DND-41 (cell line): ENCODE measurements around the gene PHACTR1.

Experiments used
- ATAC-seq: fragments of 200-7000 bp; cut with Tn5 transposase; 3 replicates; pipeline ENCODE4 v1.9.1; 2021; ENCODE audit warnings: low read depth; ENCODE audit not compliant: insufficient read depth
- DNase-seq: peaks from one replicate; pipeline ENCODE4 v3.0.0-alpha.2; 2020
- H2AFZ ChIP-seq: 2 replicates; pipeline ENCODE4 v1.6.0; 2012; ENCODE audit warnings: low read depth, low read length
- H3K27ac ChIP-seq: 2 replicates; pipeline ENCODE4 v1.5.1; 2012; ENCODE audit warnings: low read length, inconsistent platforms
- H3K27me3 ChIP-seq: fragments of 200-600 bp; sonication (generic); 2 replicates; pipeline ENCODE4 v1.6.0; 2012; ENCODE audit warnings: low read length, mild to moderate bottlenecking, inconsistent platforms; ENCODE audit not compliant: insufficient read depth, poor library complexity
- H3K36me3 ChIP-seq: 2 replicates; pipeline ENCODE4 v1.5.1; 2012; ENCODE audit warnings: low read length, inconsistent platforms; ENCODE audit not compliant: insufficient read depth
- H3K4me1 ChIP-seq: 2 replicates; pipeline ENCODE4 v1.5.1; 2012; ENCODE audit warnings: mild to moderate bottlenecking, low read length; ENCODE audit not compliant: insufficient read depth
- H3K4me2 ChIP-seq: 2 replicates; pipeline ENCODE4 v1.6.0; 2012; ENCODE audit warnings: mild to moderate bottlenecking, moderate library complexity, low read length, inconsistent platforms; ENCODE audit not compliant: insufficient read depth
- H3K4me3 ChIP-seq, 2 experiments: fragments of 200-600 bp in 1 of 2; shearing (Covaris generic) in 1 of 2; 2 replicates each; pipeline ENCODE4 v1.5.1; 2012 to 2016; ENCODE audit warnings: inconsistent platforms in 2 of 2, low read length in 2 of 2, mild to moderate bottlenecking in 2 of 2, low read depth in 1 of 2, moderate library complexity in 1 of 2
- H3K79me2 ChIP-seq: 2 replicates; pipeline ENCODE4 v1.6.0; 2012; ENCODE audit warnings: low read length, inconsistent platforms; ENCODE audit not compliant: insufficient read depth
- H3K9ac ChIP-seq: 2 replicates; pipeline ENCODE4 v1.6.0; 2012; ENCODE audit warnings: low read depth, mild to moderate bottlenecking, inconsistent platforms, low read length, moderate library complexity
- H3K9me3 ChIP-seq: 2 replicates; pipeline ENCODE4 v1.5.1; 2012; ENCODE audit warnings: low read length, moderate library complexity, mild to moderate bottlenecking, inconsistent platforms; ENCODE audit not compliant: insufficient read depth, severe bottlenecking
- H4K20me1 ChIP-seq: 2 replicates; pipeline ENCODE4 v1.6.0; 2012; ENCODE audit warnings: low read length; ENCODE audit not compliant: insufficient read depth
- EZH2 ChIP-seq: IDR thresholded peaks from 3 replicates; pipeline ENCODE4 v1.6.1; 2012; ENCODE audit warnings: borderline replicate concordance, low read depth, mild to moderate bottlenecking, moderate library complexity, low read length, inconsistent platforms; ENCODE audit not compliant: severe bottlenecking
- TF ChIP-seq, protein P1 (sequence below): IDR thresholded peaks from 2 replicates; pipeline ENCODE4 v1.5.1; 2012; ENCODE audit warnings: borderline replicate concordance, low read length, moderate library complexity, mild to moderate bottlenecking; ENCODE audit not compliant: poor library complexity, severe bottlenecking; ENCODE audit errors: extremely low read depth

Gene PHACTR1

GRCh38 chr6:13079096-13079723, 362.6 kb downstream of the PHACTR1 start:
- H3K9me3 ChIP-seq: no peaks in the 10 kb centered on the region
- H3K4me3 ChIP-seq: no peak overlapping the region
- DNase-seq (no peak), ATAC-seq (no peak)
- TF ChIP-seq EZH2: no peak
- TF ChIP-seq, protein P1, sequence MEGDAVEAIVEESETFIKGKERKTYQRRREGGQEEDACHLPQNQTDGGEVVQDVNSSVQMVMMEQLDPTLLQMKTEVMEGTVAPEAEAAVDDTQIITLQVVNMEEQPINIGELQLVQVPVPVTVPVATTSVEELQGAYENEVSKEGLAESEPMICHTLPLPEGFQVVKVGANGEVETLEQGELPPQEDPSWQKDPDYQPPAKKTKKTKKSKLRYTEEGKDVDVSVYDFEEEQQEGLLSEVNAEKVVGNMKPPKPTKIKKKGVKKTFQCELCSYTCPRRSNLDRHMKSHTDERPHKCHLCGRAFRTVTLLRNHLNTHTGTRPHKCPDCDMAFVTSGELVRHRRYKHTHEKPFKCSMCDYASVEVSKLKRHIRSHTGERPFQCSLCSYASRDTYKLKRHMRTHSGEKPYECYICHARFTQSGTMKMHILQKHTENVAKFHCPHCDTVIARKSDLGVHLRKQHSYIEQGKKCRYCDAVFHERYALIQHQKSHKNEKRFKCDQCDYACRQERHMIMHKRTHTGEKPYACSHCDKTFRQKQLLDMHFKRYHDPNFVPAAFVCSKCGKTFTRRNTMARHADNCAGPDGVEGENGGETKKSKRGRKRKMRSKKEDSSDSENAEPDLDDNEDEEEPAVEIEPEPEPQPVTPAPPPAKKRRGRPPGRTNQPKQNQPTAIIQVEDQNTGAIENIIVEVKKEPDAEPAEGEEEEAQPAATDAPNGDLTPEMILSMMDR: no peak
- no peaks in the 10 kb centered on the region for H3K36me3 ChIP-seq
- H3K4me2 ChIP-seq: no peak overlapping the region
- no peaks in the 10 kb centered on the region for H3K4me1 ChIP-seq
- no peak overlapping the region for H2AFZ ChIP-seq
- H3K79me2 ChIP-seq: no peaks in the 10 kb centered on the region
- H4K20me1 ChIP-seq: no peaks in the 10 kb centered on the region
- H3K27ac ChIP-seq: no peak overlapping the region
- H3K9ac ChIP-seq: no peak overlapping the region
- H3K27me3 ChIP-seq: no peaks in the 10 kb centered on the region

DNA sequence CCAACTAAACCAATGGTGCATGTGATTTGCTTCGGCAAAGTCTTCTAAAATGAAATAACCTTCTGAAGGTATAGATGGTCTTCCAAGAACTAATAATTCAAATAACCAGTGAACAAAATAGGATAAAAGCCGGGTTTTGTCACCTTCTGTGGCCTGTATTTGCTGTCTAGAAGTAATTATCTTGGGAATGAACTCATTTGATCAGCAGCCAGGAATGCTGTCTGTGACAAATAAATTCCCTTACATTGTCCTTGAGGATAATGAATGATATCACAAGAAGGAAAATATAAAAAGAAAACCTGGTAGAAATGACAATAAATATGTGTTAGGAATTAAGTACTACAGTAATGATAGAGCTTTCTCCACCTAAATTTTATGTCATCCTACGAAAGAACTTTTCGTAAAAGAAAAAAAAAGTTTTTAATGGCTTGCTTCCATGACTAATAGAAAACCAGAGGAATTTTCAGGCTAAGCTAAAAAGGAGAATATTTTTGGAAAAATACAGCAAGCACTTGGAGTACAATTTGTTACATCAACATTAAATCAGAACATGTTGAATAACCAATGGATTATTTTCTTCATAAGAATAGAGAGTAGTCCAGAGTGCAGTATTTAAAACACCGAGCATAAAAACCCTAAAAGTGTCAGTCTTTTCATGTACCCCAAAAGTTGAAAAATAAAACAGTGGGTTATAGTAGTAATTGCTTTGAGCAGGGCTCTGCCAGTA, 364.1 kb downstream of the PHACTR1 start:
- H3K79me2 ChIP-seq: no peaks in the 10 kb centered on the region
- no peaks in the 10 kb centered on the region for H3K36me3 ChIP-seq
- no peak overlapping the region for H2AFZ ChIP-seq
- no peak for TF ChIP-seq EZH2
- TF ChIP-seq, protein P1: no peak
- no peaks in the 10 kb centered on the region for H3K9me3 ChIP-seq
- no peak overlapping the region for H3K27ac ChIP-seq
- no peaks in the 10 kb centered on the region for H3K27me3 ChIP-seq
- H3K4me2 ChIP-seq: no peak overlapping the region
- no peaks in the 10 kb centered on the region for H4K20me1 ChIP-seq
- ATAC-seq: no peak
- no peaks in the 10 kb centered on the region for H3K4me1 ChIP-seq
- no peak for DNase-seq
- no peak overlapping the region for H3K4me3 ChIP-seq
- no peak overlapping the region for H3K9ac ChIP-seq

GRCh38 chr6:13081189-13081563, 364.6 kb downstream of the PHACTR1 start:
- H2AFZ ChIP-seq: no peak overlapping the region
- no peaks in the 10 kb centered on the region for H3K27me3 ChIP-seq
- H3K27ac ChIP-seq: no peak overlapping the region
- H3K79me2 ChIP-seq: no peaks in the 10 kb centered on the region
- ATAC-seq: no peak
- no peaks in the 10 kb centered on the region for H3K9me3 ChIP-seq
- H3K4me3 ChIP-seq: no peak overlapping the region
- TF ChIP-seq, protein P1: no peak
- no peak for TF ChIP-seq EZH2
- H3K4me1 ChIP-seq: no peaks in the 10 kb centered on the region
- no peak for DNase-seq
- no peaks in the 10 kb centered on the region for H3K36me3 ChIP-seq
- no peaks in the 10 kb centered on the region for H4K20me1 ChIP-seq
- no peak overlapping the region for H3K4me2 ChIP-seq
- no peak overlapping the region for H3K9ac ChIP-seq
